Smooth muscle cell (in vitro differentiated cells): ENCODE measurements around the gene NDRG4. TPM values are rescaled to one million over a fixed set of nuclear protein-coding genes. Genes with fewer than 3 reads are reported as not detected.

Experiments used
- DNase-seq: peaks from one replicate; lab custom pipeline; 2025; ENCODE audit not compliant: unreplicated experiment; lab: John Stamatoyannopoulos, UW
- H2AFZ ChIP-seq: fragments of 200-600 bp; sonication (generic); 2 replicates; pipeline ENCODE4 v1.6.0; 2016; ENCODE audit warnings: antibody characterized with exemption, low read depth, mild to moderate bottlenecking
- H3F3A ChIP-seq: fragments of 200-600 bp; sonication (generic); 2 replicates; pipeline ENCODE4 v1.6.0; 2017; ENCODE audit warnings: antibody characterized with exemption, low read depth
- H3K27ac ChIP-seq: fragments of 200-600 bp; sonication (generic); 2 replicates; pipeline ENCODE4 v1.5.1; 2016; ENCODE audit warnings: low read depth, mild to moderate bottlenecking
- H3K27me3 ChIP-seq: fragments of 200-600 bp; sonication (generic); 2 replicates; pipeline ENCODE4 v1.6.1; 2016; ENCODE audit warnings: low read depth, mild to moderate bottlenecking
- H3K36me3 ChIP-seq: fragments of 200-600 bp; sonication (generic); 2 replicates; pipeline ENCODE4 v1.5.1; 2016; ENCODE audit warnings: low read depth
- H3K4me1 ChIP-seq: fragments of 200-600 bp; sonication (generic); 2 replicates; pipeline ENCODE4 v1.5.1; 2016; ENCODE audit warnings: low read depth
- H3K4me2 ChIP-seq: fragments of 200-600 bp; sonication (generic); 2 replicates; pipeline ENCODE4 v1.6.0; 2016; ENCODE audit warnings: mild to moderate bottlenecking
- H3K4me3 ChIP-seq: fragments of 200-600 bp; sonication (generic); 2 replicates; pipeline ENCODE4 v1.5.1; 2016; ENCODE audit warnings: mild to moderate bottlenecking
- H3K79me2 ChIP-seq: fragments of 200-600 bp; sonication (generic); 2 replicates; pipeline ENCODE4 v1.6.0; 2016; ENCODE audit warnings: low read depth, mild to moderate bottlenecking
- H3K9ac ChIP-seq: fragments of 200-600 bp; sonication (generic); 2 replicates; pipeline ENCODE4 v1.6.0; 2016; ENCODE audit warnings: low read depth
- H3K9me3 ChIP-seq: fragments of 200-600 bp; sonication (generic); replicated peaks from 2 replicates; pipeline ENCODE4 v1.5.1; 2016; ENCODE audit warnings: low read depth
- H4K20me1 ChIP-seq: fragments of 200-600 bp; sonication (generic); 2 replicates; pipeline ENCODE4 v1.6.0; 2016; ENCODE audit warnings: low read depth
- CTCF ChIP-seq: fragments of 200-600 bp; sonication (generic); IDR thresholded peaks from 2 replicates; pipeline ENCODE4 v1.5.1; 2017; ENCODE audit warnings: borderline replicate concordance, mild to moderate bottlenecking, antibody characterized with exemption; ENCODE audit not compliant: insufficient read depth, poor library complexity, severe bottlenecking
- WGBS: methylation state at CpG from one replicate; pipeline ENCODE4 v1.1.7; 2016; ENCODE audit warnings: low lambda C conversion rate; 5-methylcytosine and 5-hydroxymethylcytosine counted together
- polyA plus RNA-seq: library from polyadenylated mRNA; unstranded; fragments of >200 nt; fragmentation: Nextera tagmentation; extraction: Ambion mirVana; gene quantifications from 2 replicates; pipeline ENCODE4 v1.2.1, GENCODE V29; 2016
- total RNA-seq: library from RNA; depleted of rRNA; stranded (reverse); fragments of >200 nt; gene quantifications from 2 replicates; pipeline ENCODE4 v1.2.3, GENCODE V29; 2014

Gene NDRG4
- total and polyA plus RNA-seq, 2 experiments from 2014 or later: 9.9 to 23.0 TPM

- Histone ChIP-seq H2AFZ (no peak overlapping the region), H3K36me3 (no peaks in the 10 kb centered on the region), H4K20me1 (no peaks in the 10 kb centered on the region), H3K27me3 (peaks cover 5% of the 10 kb centered on the region), H3K79me2 (no peaks in the 10 kb centered on the region), H3F3A (no peaks in the 10 kb centered on the region), H3K9ac (no peak overlapping the region), H3K4me2 (no peak overlapping the region), H3K27ac (no peak overlapping the region), H3K4me3 (no peak overlapping the region), H3K4me1 (no peaks in the 10 kb centered on the region), H3K9me3 (no peaks in the 10 kb centered on the region)
- no peak for DNase-seq
- 94% methylated on average over 2 of the region's 2 CpGs for WGBS
- no peak for TF ChIP-seq CTCF
These were observed 21.5 kb upstream of the NDRG4 start for GRCh38 chr16:58478427-58478826.

GRCh38 chr16:58481226-58481869 lies 18.6 kb upstream of the NDRG4 start:
- no peaks in the 10 kb centered on the region for H3K27me3 ChIP-seq
- H3K36me3 ChIP-seq: no peaks in the 10 kb centered on the region
- WGBS: 96% methylated on average over 11 of the region's 11 CpGs
- no peak overlapping the region for H3K9ac ChIP-seq
- DNase-seq: no peak
- H3K4me1 ChIP-seq: no peaks in the 10 kb centered on the region
- H3K27ac ChIP-seq: no peak overlapping the region
- no peaks in the 10 kb centered on the region for H3K9me3 ChIP-seq
- H3F3A ChIP-seq: no peaks in the 10 kb centered on the region
- no peaks in the 10 kb centered on the region for H3K79me2 ChIP-seq
- TF ChIP-seq CTCF: no peak
- H3K4me3 ChIP-seq: no peak overlapping the region
- no peak overlapping the region for H3K4me2 ChIP-seq
- no peak overlapping the region for H2AFZ ChIP-seq
- no peaks in the 10 kb centered on the region for H4K20me1 ChIP-seq

GRCh38 chr16:58481931-58482330 lies 18.0 kb upstream of the NDRG4 start:
- Histone ChIP-seq H3K79me2 (no peaks in the 10 kb centered on the region), H2AFZ (peak overlapping the region; percentile 63), H4K20me1 (no peaks in the 10 kb centered on the region), H3F3A (no peaks in the 10 kb centered on the region), H3K4me2 (no peak overlapping the region), H3K36me3 (no peaks in the 10 kb centered on the region), H3K4me3 (no peak overlapping the region), H3K9me3 (no peaks in the 10 kb centered on the region), H3K4me1 (no peaks in the 10 kb centered on the region), H3K9ac (no peak overlapping the region), H3K27ac (no peak overlapping the region), H3K27me3 (no peaks in the 10 kb centered on the region)
- 56% methylated on average over 8 of the region's 8 CpGs for WGBS
- no peak for DNase-seq
- no peak for TF ChIP-seq CTCF
